Cardiac septum (tissue), 1 donor: Measurements from ENCODE around the gene CACNA2D4. TPM values are rescaled to one million over a fixed set of nuclear protein-coding genes. Genes with fewer than 3 reads are reported as not detected.

Experiments used
- DNase-seq: peaks from one replicate; pipeline ENCODE4 v3.0.0-alpha.2; 2020; ENCODE audit warnings: low spot score
- intact Hi-C: fragments of 100-400 bp; cut with DNase I; formaldehyde crosslinking; loops from one replicate; pipeline ENCODE4 v1.14.0; 2022
- total RNA-seq: library from RNA; stranded (reverse); fragmentation: NEBNext Ultra II Directional; extraction: Animal tissue kit (Norgen Biotek cat#: 25700); gene quantifications from one replicate; pipeline ENCODE4 v1.2.1, GENCODE V29; 2021
- donor health status: DM: no; HTN: no; CAD: no.

Gene CACNA2D4
- total RNA-seq, 1 donor from 2014 or later: 0.89 TPM

- intact Hi-C loops: no loop called here
These were observed 78.2 kb downstream of the CACNA2D4 start for GRCh38 chr12:1839956-1840951.

GRCh38 chr12:1839464-1839863 is 79.0 kb downstream of the CACNA2D4 start:
- DNase-seq: no peak
- intact Hi-C loops: no loop called here

More at GRCh38 chr12:1839956-1840951, 78.2 kb downstream of the CACNA2D4 start:
- no peak for DNase-seq

- intact Hi-C loops: no loop called here
- no peak for DNase-seq
These were observed 79.5 kb downstream of the CACNA2D4 start for GRCh38 chr12:1838994-1839365.

- DNase-seq: no peak
- intact Hi-C loops: no loop called here
These were observed 80.1 kb downstream of the CACNA2D4 start for GRCh38 chr12:1838205-1838993.

GRCh38 chr12:1837541-1838204 is 80.8 kb downstream of the CACNA2D4 start:
- no peak for DNase-seq
- intact Hi-C loops: no loop called here

GRCh38 chr12:1836854-1837421 is 81.5 kb downstream of the CACNA2D4 start:
- intact Hi-C loops: no loop called here
- no peak for DNase-seq

GRCh38 chr12:1836241-1836803 is 82.1 kb downstream of the CACNA2D4 start:
- DNase-seq: no peak
- intact Hi-C loops: no loop called here

GRCh38 chr12:1835211-1836131 is 83.0 kb downstream of the CACNA2D4 start:
- no peak for DNase-seq
- intact Hi-C loops: no loop called here

GRCh38 chr12:1834186-1834925 is 84.1 kb downstream of the CACNA2D4 start:
- intact Hi-C loops: no loop called here
- no peak for DNase-seq

GRCh38 chr12:1833596-1834028 is 84.8 kb downstream of the CACNA2D4 start:
- DNase-seq: no peak
- intact Hi-C loops: no loop called here

- intact Hi-C loops: no loop called here
- DNase-seq: no peak
These were observed 85.5 kb downstream of the CACNA2D4 start for GRCh38 chr12:1832801-1833595.

GRCh38 chr12:1830981-1831963 is 87.2 kb downstream of the CACNA2D4 start:
- intact Hi-C loops: no loop called here
- no peak for DNase-seq

- intact Hi-C loops: no loop called here
- no peak for DNase-seq
These were observed 88.0 kb downstream of the CACNA2D4 start for GRCh38 chr12:1830401-1830845.

GRCh38 chr12:1829306-1829900 is 89.0 kb downstream of the CACNA2D4 start:
- intact Hi-C loops: no loop called here
- DNase-seq: no peak

GRCh38 chr12:1828856-1829255 is 89.6 kb downstream of the CACNA2D4 start:
- intact Hi-C loops: no loop called here
- DNase-seq: no peak
